Activated naive CD8-positive, alpha-beta T cell treated with anti-CD3 and anti-CD28 coated beads, Interleukin-2, amount 50 U/mL, for 16 hours (primary cell): ENCODE results near the gene CARMIL3.
"Not testable (repeated sequence)": the region's sequence is repeated elsewhere in the genome, so short reads cannot be mapped to it uniquely, and the experiment has no call there.

Experiments
- DNase-seq: peaks from one replicate; pipeline ENCODE4 v3.0.0-alpha.2; 2020; ENCODE audit warnings: low read depth, low spot score

CARMIL3 gene

DNA sequence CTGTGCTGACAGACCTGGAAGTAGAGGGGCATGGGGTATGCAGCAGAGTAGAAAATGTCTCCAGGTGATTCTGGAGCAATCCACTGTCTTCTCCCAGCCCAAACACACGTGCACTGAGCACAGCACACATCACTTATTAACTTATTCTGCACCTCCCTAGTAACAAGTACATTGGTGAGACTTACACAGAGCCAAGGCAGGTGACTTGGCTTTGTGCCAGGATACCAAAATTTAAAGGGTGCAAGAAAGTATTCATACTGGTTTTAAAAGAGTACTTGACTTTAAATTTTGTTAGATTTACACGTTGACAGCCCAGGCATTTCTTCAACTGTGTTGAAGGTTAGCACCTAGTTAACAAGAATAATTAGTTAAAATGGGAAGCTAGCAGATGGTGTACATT, 11.1 kb upstream of the CARMIL3 start:
- no peak for DNase-seq

DNA sequence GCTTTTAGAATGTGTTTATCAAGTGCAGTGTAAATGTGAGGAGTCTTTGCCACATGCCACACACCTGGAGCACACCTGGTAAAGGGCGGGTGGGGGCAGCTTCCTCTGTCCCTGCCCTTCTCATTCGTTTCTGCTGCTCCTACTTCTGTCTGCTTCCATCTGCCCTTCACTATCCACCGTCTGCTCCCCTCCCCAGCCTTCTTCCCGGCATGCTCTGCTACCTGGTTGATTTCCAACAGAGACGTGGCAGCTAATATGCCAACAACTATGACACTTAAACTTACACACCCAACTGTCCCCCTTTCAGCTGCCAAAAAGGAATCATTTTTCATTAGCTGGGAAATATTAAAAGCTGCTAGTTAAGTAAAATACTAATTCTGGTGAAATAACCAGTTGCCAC, 9.1 kb upstream of the CARMIL3 start:
- no peak for DNase-seq

DNA sequence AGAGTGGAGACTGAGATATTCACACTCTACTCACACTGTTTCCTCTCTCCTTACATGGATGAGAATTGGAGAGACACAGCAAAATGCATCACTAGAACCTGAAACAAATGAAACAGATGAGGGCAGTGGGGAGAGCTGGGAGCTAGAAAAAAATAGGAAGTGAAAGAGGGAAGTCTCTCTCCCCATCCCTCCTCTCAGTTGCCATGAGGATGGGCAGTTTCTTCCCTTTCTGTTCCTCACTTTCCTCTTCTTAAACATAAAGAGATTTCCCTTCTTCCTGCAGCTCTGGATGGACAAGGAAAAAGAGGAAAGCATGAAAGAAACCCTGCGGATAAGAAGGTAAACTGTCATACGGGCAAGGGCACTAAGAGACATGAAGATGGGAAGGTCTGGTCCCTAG, 2.8 kb upstream of the CARMIL3 start:
- DNase-seq = not testable (repeated sequence)

DNA sequence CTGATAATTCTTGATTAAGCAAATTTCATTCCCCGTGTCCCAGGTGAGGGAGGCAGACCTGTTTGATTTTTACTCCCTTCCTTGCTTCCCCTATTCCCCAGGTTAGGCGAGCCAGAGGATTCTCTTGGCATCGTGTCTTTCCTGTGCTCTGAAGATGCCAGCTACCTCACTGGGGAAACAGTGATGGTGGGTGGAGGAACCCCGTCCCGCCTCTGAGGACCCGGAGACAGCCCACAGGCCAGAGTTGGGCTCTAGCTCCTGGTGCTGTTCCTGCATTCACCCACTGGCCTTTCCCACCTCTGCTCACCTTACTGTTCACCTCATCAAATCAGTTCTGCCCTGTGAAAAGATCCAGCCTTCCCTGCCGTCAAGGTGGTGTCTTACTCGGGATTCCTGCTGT, 1.1 kb upstream of the CARMIL3 start:
- DNase-seq = not testable (repeated sequence)

DNA sequence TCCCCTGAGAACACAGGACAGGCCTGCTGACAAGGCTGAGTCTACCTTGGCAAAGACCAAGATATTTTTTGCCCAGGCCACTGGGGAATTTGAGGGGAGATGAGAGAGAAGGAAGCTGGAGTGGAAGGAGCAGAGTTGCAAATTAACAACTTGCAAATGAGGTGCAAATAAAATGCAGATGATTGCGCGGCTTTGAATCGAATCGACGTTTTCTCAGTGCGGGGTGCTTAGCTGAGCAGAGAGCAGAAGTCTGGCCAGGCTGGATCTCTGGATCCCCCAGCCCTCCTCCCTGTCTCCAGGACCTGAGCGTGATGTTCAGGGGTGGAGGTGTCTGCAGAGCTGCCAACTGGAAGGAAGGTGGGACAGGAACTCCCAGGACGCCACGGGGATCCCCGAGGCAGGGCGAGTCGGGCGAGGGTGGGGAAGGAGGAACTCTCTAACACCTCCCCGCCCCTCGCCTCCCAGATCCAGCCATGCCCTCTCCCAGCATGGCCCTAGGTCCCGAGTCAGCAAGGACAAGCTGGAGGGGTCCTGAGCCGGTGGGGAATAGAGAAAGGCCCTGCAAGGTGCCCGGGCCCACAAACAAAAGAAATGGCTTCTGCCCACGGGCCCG, 527 bp upstream of the CARMIL3 start:
- DNase-seq = no peak

- peak; percentile 64 for DNase-seq
Measured at GRCh38 chr14:24052656-24053547, 1.1 kb downstream of the CARMIL3 start.

DNA sequence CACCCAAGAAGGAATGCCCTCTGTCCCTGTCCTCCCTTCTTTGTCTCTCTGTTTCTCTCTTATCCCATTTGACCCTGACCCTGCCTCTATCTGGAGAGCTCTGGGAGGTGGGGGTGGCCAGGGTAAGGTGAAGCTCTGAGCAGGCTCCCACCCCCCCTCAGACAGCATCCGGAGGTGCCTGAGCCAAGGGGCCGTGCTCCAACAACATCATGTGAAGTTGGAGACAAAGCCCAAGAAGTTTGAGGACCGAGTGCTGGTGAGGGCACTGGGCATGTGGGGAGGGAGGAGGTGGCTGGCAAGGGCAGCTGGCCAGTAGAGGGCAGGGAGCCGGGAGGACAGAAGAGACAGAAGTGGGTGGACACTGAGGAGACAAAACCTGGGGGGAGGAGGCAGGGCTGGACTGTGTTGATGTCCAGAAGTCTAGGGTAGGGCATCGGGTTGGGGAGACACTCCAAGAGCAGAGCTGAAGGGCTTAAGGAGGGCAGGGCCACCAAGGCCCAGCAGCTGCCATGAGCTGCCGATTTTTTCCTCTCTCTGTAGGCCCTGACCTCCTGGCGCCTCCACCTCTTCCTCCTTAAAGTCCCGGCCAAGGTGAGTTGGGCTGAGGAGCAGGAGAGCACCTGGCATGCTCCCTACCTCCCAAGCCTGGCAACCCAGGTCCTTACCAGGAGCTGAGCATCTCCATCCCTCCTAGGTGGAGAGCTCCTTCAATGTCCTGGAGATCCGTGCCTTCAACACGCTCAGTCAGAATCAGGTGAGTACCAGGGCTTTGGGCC, 1.9 kb downstream of the CARMIL3 start:
- no peak for DNase-seq

DNA sequence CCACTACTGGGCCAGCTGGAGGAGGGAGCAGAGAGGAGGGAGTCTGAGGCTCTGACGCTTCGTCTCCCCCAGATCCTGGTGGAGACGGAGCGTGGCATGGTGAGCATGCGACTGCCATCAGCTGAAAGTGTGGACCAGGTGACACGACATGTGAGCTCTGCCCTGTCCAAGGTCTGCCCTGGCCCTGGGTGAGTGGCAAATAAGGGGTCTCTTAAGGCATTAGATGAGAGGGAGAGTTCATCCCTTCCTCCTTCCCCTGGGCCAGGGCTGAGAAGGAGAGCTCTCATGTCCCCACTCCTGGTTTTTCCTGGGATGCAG, 2.5 kb downstream of the CARMIL3 start:
- no peak for DNase-seq

GRCh38 chr14:24054646-24055045, 2.8 kb downstream of the CARMIL3 start:
- DNase-seq = no peak

DNA sequence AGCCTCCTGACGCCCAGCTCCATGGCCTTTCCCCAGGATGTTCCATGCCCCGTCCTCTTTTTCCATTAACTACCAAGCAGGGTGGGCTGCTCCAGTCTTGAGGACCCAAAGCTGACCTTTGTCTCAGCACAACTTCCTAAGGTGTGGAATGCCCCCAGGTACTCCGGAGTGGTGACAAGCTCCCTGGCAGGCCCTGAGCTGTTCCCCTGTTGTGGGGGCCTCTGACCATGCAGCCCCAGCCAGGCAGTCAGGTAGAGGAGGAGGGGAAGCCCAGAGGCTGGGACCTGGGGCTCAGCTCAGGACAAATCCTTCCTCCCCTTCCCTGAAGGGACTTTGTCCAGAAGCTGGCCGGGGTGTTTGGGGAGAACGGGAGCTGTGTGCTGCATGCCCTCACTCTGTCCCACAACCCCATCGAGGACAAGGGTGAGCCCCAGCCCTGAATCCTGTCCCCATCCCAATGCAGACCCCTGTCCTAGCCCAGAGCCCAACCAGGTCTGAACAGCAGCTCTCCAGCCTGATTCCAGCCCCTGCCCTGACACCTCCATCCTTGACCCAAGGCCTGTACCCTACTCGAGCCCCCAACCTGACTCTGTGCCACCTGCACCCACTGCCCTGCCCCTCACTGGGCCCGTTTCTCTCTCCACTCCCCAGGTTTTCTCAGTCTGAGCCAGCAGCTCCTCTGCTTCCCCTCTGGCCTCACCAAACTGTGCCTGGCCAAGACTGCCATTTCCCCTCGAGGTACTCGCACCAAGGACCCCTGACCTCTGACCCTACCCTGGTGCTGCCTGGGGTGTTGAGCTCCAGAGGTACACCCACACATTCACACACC, 4.4 kb downstream of the CARMIL3 start:
- DNase-seq = no peak

DNA sequence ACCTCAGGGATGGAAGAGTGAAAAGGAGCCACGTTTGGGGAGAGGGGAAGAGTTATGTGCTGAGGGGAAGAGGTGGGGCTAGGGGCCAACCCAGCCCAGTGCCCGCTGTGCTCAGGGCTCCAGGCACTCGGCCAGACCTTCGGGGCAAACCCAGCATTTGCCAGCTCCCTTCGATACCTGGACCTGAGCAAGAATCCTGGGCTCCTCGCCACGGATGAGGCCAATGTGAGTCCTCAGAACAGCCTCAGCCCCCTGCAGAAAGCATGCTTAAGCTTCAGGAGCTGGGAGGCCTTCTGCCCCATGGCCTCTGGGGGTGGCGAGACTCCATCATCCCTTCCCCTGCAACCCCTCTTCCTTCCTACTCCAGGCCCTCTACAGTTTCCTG, 5.0 kb downstream of the CARMIL3 start:
- DNase-seq = no peak

- no peak for DNase-seq
Measured at GRCh38 chr14:24057271-24057670, 5.5 kb downstream of the CARMIL3 start.

DNA sequence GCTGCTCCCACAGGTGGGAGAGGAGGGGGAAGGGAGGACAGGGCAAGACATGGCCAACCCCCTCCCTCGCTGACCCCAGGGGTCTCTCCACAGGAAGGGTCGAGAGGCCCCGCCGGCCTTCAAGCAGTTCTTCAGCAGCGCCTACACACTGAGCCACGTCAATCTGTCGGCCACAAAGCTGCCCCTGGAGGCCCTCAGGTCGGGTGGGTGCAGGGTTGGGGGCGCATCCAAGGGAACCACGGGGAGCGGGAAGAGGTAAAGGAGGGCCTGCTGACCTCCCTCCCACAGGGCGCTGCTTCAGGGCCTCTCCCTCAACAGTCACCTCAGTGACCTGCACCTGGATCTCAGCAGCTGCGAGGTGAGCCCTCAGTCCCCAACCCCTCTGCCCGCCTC, 6.1 kb downstream of the CARMIL3 start:
- DNase-seq = no peak

- DNase-seq = no peak
Measured at GRCh38 chr14:24058260-24058950, 6.6 kb downstream of the CARMIL3 start.

GRCh38 chr14:24058951-24059475, 7.2 kb downstream of the CARMIL3 start:
- DNase-seq = no peak

- no peak for DNase-seq
Measured at GRCh38 chr14:24059841-24060388, 8.1 kb downstream of the CARMIL3 start.

DNA sequence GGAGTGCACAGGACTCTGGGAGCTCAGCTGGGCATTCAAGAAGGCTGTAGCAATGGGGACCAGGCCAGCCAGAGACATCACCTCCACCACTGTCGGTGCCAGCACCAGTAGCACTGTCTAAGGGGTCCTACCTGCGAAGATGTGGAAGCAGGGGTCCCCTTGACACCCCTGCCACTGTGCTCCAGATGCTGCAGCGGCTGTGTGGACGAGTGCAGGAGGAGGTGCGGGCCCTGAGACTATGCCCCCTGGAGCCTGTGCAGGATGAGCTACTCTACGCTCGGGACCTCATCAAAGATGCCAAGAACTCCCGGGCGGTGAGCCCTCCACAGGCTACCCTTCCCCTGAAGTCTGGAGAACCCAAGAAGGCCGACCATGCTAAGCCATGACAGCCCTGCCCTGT, 8.6 kb downstream of the CARMIL3 start:
- DNase-seq = no peak

GRCh38 chr14:24060984-24061913, 9.4 kb downstream of the CARMIL3 start:
- DNase-seq = no peak

- no peak for DNase-seq
Measured at GRCh38 chr14:24062216-24062980, 10.6 kb downstream of the CARMIL3 start.
